HG03378 (cell line): Measurements from ENCODE around the gene TTLL12.

ENCODE experiments used
- ATAC-seq: cut with Tn5 transposase; IDR thresholded peaks from one replicate; pipeline ENCODE4 v1.9.1; 2021; ENCODE audit warnings: mild to moderate bottlenecking, moderate library complexity; ENCODE audit not compliant: unreplicated experiment

Gene TTLL12

GRCh38 chr22:43174941-43175531 is 11.9 kb downstream of the TTLL12 start:
- ATAC-seq: no peak

- ATAC-seq: no peak
Measured at GRCh38 chr22:43173976-43174720, 12.8 kb downstream of the TTLL12 start.

DNA sequence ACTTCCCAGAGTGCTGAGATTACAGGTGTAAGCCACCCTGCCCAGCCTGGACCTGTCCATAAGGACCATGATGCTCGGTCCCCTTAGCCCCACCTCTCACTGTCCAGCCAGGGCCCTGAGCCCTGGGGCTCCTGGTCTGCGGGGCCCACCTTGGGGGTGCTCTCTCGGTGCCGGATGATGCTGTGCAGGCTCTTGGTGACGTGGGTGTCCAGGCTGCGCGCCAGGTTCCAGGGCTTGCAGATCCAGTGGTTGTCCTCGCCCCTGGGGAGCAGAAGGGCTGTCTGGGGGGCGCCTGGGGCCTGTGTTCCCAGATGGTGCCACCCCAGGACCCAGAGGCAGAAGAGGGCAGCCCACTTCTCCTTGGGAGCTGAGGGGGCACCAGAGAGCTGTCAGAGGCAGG is 13.4 kb downstream of the TTLL12 start:
- no peak for ATAC-seq

DNA sequence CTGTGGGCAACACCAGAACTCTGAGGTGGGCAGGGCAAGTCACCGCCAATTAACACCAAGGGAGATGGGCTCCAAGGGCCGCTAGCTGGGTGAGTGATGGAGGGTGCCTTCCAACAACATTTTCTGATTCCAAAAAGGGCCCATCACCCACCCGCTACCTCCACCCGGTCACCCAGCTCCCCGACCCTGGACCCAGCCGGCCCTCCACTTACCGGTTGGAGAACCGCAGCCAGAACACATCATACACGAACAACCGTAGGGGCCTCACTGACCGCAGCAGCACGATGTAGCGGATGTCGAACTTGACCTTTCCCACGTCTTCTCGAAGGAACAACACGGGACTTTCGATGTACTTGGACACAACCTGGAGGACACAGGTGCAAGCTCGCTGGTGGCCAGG is 14.7 kb downstream of the TTLL12 start:
- no peak for ATAC-seq

DNA sequence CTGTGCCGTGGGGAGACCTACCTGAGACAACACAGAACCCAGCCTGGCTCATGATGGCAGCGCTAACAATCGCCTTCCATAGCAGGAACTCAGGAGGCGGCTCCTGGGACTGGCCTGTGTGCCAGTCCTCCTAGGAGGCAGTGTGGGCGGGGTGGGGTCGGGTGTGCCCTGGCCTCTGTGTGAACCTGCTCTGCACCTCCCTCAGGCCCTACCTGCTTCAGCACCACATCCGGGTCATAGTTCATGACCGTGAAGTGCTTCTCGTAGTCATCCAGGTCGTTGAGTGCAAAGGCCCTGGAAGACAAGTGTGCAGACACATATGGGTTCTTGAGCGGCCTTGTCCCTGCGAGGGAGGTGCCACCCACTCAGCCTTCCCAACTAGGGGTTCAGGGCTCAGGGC is 15.3 kb downstream of the TTLL12 start:
- ATAC-seq: no peak

DNA sequence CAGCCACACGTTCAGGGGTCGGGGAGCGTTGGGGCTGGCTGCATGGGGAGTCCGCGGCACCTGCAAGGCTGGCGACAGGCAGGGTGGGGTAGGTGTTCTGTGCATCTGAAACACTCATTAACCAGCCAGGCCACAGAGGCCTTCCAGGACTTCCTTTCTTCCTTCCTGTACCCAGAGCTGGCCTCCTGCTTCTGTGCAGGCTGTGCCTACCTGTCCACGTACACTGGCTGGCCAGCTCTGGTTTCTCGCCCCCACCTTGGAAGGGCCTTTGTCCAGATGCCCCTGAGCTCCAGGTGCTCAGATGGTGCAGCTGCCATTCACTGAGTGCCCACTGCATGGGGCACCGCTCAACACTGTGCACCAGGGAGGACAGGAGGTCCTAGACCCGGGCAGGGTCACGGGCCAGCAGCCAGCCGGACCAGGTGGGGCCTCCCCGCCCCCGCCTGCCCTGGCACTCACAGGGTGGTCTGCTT is 15.9 kb downstream of the TTLL12 start:
- no peak for ATAC-seq

- ATAC-seq: no peak
Measured at GRCh38 chr22:43170131-43170480, 16.8 kb downstream of the TTLL12 start.

- ATAC-seq: no peak
Measured at GRCh38 chr22:43169310-43170130, 17.4 kb downstream of the TTLL12 start.

- ATAC-seq: no peak
Measured at GRCh38 chr22:43168471-43169309, 18.2 kb downstream of the TTLL12 start.

GRCh38 chr22:43167001-43167589 is 19.8 kb downstream of the TTLL12 start:
- no peak for ATAC-seq

GRCh38 chr22:43166132-43166930 is 20.6 kb downstream of the TTLL12 start:
- no peak for ATAC-seq

DNA sequence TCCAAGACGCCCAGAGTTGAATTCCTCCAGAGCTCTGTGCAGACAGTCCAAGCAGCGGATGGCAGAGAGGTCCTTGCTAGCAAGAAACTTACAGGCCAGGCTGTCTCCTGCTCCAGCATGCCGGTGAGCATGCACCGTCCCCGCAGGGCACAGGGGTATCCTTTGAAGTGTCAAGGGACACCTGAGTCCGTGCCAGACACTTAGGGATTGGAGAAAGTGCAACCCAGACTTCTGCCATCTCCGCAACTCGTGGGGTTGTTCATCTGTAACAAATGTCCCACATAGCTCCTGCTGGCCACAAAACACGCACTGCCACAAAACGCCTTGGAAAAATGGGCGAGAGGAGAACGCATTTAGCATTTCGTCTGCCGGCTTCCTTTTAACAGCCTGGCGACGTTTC is 22.3 kb downstream of the TTLL12 start:
- no peak for ATAC-seq

DNA sequence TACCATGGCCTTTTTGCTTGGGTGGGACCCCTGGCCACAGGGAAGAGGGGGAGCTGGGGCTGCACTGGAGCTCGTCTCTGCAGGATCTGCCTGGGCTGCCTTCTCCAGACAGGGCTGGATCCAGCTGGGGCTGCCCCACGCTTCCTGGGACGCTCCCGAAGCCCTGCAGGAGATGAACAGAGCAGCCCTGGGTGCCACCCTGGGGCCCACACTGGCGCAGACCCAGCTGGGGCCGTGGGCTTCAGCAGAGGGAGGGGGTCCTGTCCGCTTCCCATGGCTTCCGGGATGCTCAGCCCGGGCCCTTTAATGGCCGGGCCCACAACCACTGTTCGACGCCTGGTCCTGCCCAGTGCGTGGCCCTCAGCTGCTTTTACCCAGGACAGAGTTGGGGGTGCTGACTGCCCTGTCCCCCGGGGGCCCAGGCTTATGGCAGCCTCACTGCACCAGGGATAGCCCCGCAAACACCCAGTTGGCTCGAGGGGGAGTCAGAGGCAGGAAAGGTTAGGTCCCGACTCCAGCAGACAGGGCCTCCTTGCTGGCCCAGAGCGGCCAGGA is 23.6 kb downstream of the TTLL12 start:
- ATAC-seq: no peak

GRCh38 chr22:43162412-43163150 is 24.4 kb downstream of the TTLL12 start:
- ATAC-seq: no peak

DNA sequence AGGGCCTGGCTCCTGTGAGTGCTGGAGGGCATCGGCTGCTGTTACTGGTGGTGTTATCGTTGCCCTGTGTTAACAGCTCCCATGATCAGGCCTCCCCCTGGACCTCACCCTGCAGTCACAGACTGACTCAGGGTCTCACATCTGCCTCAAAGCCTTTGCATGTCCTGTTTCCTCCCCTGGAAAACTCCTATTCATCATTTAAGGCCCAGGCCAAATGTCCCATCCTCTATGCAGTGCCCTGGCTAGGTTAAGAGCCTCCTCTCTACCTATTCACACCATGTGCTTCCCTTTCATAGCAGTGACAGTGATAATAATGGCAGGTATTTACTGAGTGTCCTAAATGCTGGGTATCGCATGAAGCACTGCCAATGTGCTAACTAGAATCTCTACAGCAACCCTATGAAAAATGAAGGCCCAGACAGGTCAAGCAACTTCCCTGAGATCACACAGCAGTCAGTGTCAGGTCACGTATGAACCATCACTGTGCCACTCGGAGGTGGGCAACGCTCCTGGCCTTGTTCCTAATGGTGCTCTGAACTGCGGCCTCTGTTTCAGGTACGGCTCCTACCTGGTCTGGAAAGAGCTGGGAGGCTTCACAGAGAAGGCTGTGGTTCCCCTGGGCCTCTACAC is 26.3 kb downstream of the TTLL12 start:
- no peak for ATAC-seq

DNA sequence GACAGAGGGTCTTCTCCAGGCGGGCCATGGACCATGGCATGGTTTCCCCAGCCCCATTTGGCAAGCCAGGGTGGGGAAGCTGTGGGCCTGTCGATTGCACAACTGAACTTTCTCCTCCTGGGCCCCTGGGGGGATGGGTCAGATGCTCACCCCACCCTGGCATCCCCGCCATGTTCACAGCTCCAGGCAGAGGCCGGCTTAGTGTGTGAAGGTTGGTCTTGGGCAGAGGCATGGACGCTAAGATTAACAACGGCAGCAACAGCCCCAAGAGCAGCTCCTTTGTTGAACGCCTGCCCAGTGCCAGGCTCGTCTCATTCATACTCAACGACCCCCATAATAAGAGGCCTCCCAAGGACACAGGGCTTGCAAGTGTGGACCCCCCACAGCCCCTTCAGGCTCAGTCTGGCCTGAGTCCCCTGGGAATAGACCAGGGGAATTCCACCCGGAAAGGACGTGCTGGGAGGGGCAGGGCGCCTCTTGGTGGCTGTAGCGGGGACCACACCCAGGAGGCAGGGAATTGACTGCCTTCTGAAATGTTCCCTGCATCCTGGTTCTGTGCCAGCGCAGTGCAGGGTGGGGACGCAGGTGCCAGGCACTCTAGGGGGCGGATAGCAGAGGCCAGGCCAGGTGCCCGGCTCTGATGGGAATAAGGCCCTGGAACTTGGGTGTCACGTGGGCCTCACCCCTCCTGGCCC is 27.3 kb downstream of the TTLL12 start:
- ATAC-seq: no peak

- no peak for ATAC-seq
Measured at GRCh38 chr22:43158778-43159483, 28.0 kb downstream of the TTLL12 start.
